Stimulated activated CD4-positive, alpha-beta T cell treated with anti-CD3 and anti-CD28 coated beads, Interleukin-12 subunit alpha, Interleukin-12 subunit beta, amount 100 ng/mL, for 4 hours (primary cell): ENCODE measurements around the gene ZBTB34.
"Not testable (repeated sequence)": the region's sequence is repeated elsewhere in the genome, so short reads cannot be mapped to it uniquely, and the experiment has no call there.

Experiments used
- DNase-seq: peaks from one replicate; pipeline ENCODE4 v3.0.0-alpha.2; 2020

The ZBTB34 gene

DNA sequence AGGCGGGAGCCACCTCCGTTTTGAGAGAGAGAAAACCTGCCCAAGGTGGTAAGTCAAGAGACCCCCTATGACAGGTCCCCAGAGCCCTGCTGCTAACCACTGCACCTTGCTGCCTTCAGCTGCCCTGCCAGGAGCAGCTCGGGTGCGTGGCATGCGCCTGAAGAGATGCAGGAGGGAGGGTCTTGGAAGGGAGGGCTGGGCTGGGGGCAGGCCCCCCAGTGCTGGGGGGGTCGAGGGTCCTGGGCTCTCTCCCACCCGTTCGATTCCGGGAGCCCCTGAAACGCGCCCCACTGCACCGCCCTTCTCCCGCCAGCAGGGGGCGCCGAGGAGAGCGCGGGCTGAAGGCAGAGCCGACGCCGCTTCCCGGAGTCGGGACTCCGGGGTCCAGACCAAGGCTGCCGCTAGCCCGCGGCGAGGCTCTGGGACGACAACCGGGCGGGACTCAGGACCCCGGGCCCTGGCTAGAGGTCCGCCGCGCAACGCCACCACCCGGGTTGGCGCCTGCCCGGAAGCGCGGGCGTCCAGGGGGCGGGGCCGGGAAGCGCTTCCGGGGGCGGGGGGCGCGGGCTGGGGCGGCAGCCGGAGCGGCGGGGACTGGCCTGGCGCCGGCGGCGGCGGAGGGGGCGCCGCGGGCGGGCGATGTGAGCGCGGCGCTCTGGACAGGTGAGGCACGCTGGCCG lies at the start of gene ZBTB34:
Gene ZBTB34, plus strand, starts transcription at position 563 of the 680 bp plus-strand sequence. CDS start 18,761 bp downstream, outside the sequence.
- peak; percentile 72 for DNase-seq

DNA sequence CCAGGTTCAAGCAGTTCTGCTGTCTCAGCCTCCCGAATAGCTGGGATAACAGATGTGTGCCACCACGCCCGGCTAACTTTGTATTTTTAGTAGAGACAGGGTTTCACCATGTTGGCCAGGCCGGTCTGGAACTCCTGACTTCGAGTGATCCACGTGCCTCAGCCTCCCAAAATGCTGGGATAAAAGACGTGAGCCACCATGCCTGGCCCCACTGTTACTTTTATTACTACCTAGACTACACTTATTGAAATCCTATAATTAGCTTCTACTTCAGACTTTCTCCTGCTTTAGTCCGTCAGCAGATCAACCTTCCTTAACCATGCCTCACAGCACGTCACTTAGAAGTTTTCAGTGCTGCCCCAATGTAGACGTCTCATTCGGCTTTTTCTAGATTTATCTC lies 47.4 kb upstream of the ZBTB34 start:
- DNase-seq: no peak

DNA sequence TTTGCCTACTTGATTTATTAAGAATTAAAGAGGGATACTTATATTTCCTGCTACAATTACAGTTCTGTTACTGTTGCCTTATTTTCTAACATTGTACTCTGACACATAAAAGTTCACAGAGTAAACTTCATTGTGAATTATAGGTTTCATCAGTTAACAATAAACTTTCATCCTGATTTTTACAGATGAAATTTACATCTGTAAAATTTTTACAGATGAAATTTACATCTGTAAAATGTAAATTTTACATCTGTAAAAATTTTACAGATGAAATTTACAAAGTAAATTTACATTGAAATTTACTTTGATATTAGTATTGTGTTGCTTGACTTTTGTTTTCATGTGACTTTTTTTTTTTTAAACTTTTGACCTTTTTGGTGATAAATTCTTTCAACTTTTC lies 46.3 kb upstream of the ZBTB34 start:
- DNase-seq: no peak

- not testable (repeated sequence) for DNase-seq
These were observed 42.8 kb upstream of the ZBTB34 start for GRCh38 chr9:126817615-126818014.

GRCh38 chr9:126818482-126818881 lies 42.0 kb upstream of the ZBTB34 start:
- DNase-seq: no peak

DNA sequence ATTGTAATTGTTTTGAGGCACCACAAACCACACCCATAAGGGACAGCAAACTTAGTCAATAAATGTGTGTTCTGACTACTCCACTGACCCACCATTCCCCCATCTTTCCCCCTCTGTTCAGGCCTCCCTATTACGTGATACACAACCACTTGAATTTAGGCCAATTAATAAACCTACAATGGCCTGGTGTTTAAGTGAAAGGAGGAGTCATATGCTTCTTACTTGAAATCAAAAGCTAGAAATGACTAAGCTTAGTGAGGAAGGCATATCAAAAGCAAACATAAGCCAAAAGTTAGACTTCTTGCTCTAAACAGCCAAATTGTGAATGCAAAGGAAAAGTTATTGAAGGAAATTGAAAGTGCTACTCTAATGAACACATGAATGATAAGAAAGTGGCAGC lies 41.0 kb upstream of the ZBTB34 start:
- DNase-seq: no peak

DNA sequence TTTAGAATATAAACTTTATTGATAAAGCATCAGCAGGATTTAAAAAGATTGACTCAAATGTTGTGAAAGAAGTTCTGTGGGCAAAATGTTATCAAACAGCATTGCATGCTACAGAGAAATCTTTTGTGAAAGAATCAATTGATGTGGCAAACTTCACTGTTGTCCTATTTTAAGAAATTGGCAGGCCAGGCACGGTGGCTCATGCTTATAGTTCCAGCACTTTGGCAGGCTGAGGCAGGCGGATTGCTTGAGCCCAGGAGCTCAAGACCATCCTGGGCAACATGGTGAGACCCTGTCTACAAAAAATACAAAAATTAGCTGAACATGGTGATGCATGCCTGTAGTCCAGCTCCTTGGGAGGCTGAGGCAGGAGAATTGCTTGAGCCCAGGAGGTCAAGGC lies 38.2 kb upstream of the ZBTB34 start:
- no peak for DNase-seq

DNA sequence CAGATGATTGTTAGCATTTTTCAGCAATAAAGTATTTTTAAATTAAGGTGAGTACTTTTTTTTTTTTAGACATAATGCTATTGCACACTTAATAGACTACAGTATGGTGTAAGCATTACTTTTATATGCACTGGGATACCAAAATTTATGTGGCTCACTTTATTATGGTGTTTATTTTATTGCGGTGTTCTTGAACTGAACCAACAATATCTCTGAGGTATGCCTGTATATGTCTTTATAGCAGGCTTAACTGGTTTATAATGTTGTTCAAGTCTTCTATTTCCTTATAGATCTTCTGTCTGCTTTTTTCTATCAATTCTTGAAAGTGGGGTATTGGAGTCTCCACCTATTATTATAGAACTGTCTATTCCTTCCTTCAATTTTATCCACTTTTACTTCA lies 37.6 kb upstream of the ZBTB34 start:
- DNase-seq: no peak

- not testable (repeated sequence) for DNase-seq
These were observed 36.4 kb upstream of the ZBTB34 start for GRCh38 chr9:126824052-126824451.

GRCh38 chr9:126827227-126827626 lies 33.2 kb upstream of the ZBTB34 start:
- no peak for DNase-seq

GRCh38 chr9:126829035-126829434 lies 31.4 kb upstream of the ZBTB34 start:
- DNase-seq: no peak

GRCh38 chr9:126830827-126831226 lies 29.6 kb upstream of the ZBTB34 start:
- DNase-seq: no peak

DNA sequence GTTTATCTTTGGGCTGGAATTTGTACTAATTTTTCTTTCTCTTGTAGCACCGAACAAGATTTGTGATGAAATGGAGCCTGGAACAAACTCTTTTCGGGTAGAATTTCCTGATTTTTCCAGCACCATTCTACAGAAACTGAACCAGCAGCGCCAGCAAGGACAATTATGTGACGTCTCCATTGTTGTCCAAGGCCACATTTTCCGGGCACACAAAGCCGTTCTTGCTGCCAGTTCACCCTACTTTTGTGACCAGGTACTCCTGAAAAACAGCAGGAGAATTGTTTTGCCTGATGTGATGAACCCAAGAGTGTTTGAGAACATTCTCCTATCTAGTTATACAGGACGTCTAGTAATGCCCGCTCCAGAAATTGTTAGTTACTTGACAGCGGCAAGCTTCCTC lies 28.0 kb upstream of the ZBTB34 start:
- no peak for DNase-seq

GRCh38 chr9:126833020-126833419 lies 27.4 kb upstream of the ZBTB34 start:
- DNase-seq: no peak

- DNase-seq: no peak
These were observed 26.6 kb upstream of the ZBTB34 start for GRCh38 chr9:126833710-126834345.

DNA sequence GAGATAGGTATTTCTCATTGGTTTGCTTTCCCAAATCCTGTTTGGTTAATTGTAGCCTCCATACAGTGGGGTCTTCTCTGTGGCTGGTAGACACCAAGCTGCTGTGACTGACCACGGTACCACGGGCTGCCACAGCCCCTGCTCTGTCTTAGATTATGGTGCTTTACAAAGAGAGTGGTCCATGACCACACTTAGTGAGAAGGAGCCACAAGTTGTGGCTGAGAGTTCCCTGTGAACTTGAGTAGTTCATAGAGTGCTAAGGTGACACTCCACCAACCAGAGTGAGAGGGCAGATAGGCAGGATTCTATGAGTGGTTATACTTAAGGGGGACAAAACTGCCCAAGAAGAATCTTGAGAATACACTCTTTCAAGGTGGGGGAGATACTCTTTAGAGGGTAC lies 25.8 kb upstream of the ZBTB34 start:
- no peak for DNase-seq

DNA sequence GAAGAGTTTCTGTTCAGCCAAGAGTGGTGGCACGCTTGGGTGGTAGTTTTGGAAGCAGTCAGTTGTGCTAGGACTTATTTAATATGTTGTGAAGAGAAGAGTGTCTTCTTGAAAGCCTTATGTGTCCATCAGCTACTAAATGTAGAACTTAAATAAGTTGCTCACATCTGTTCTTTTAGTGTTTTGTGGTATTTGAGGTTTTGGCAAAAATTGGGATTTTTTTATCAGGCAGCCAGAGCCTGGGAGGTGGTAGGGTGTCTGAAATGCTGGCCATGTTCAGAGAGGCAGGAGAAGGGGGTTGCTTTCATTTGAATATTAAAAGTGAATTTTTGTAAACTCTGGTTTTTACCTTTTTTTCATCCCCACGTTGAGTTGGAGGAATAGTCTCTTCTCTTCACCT lies 24.2 kb upstream of the ZBTB34 start:
- DNase-seq: no peak

- no peak for DNase-seq
These were observed 22.2 kb upstream of the ZBTB34 start for GRCh38 chr9:126838055-126838811.

DNA sequence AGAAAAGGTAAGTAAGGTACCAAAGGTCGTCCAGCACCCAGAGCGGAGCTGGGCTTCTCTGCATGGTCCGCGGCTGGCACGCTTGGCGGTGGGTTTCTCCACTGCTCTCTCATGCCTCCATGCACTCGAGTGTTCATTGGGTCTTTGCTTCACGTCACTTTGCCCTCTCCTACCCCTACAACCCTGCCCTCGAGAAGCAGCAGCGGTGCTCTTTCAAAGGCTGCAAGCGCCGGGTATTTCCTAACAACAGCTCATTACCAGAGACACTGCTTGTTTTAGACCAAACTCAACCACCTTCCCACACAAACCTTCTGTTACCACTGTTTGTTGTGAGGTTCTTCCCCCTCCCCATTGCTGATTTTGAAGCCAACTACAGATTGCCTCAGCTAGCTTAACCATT lies 21.5 kb upstream of the ZBTB34 start:
- DNase-seq: no peak

DNA sequence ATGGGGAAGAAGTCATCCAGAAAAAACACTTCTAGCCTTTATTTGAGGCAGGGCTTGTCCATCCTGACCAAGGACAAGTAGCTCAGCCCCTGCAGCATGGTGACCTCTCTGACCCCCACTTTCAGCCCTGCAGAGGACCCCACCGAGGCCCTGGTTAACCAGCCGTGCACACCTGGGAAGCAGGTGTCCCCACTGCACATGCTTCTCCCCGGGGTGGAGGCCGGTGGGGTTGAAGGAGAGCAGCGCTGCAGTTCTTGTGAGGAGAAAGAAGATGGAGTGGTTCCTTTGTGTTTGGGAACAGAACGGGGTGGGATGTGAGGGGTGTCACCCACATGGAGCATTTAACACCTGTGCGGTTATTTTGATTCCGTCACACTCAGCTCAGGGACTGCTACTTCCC lies 21.1 kb upstream of the ZBTB34 start:
- no peak for DNase-seq

DNA sequence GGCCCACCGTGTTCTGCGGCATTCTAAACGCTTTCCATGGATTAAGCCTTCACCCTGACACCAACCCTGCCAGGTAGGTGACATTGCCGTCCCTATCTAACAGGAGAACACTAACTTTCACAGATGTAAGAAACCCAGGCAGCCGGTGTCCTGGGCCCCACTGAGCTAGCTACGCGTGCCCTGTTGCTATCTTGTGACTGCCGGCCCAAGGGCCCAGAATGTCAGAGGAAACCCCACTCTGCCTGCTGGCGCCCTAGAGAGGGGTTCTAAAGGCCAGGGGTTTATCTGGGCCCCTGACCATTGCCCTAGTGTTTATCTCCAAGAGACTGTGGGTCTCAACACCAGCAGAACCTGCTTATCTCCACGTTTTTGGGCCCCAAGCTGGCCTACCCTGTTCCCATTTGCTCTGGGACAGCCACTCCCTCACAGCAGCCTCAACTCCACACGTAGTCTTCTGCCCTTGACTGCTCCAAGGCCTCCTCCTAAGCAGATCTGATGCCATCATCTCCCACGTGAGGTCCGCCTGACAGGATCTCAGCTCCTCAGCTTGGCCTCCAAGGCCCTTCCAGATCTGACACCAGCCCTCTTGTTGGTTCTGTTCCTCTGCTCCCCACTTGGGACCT lies 18.1 kb upstream of the ZBTB34 start:
- DNase-seq: no peak

- no peak for DNase-seq
These were observed 17.3 kb upstream of the ZBTB34 start for GRCh38 chr9:126842977-126843799.

DNA sequence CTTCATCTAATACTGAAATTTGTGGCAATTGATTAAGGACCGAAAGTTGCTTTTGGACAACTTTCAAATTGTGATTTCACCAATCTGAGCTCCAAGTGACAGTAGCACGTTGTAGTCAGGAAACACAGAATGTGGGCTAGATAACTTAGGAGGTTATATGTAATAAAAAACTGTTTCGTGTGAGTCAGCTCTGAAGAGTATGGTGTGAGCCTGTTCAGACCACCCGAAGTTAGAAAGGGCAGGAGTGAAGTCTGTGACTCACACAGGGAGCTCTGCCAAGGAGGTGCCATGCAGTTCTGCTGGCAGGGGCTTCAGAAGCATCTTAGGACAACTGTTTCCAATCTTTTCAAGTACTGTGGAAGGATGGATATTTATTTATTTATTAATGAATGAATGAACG lies 16.4 kb upstream of the ZBTB34 start:
- no peak for DNase-seq
